Prostate gland (tissue), 2 donors: ENCODE data around the gene THEM5.

Experiments used
- CTCF ChIP-seq, 4 experiments: fragments of 200-600 bp in 2 of 4; fragments of 450-650 bp in 2 of 4; sonication (generic) in 2 of 4; IDR thresholded peaks; 1 replicate in 3 of 4; 2 replicates in 1 of 4; pipeline ENCODE4 v1.5.1; 2016 to 2019; ENCODE audit warnings: antibody characterized with exemption in 4 of 4, mild to moderate bottlenecking in 2 of 4, moderate library complexity in 2 of 4
- POLR2A ChIP-seq: fragments of 450-650 bp; IDR thresholded peaks from one replicate; pipeline ENCODE4 v1.6.1; 2016; ENCODE audit warnings: antibody characterized with exemption, mild to moderate bottlenecking

GRCh38 chr1:151897991-151898431 is 44.5 kb upstream of the THEM5 start:
- no peak for TF ChIP-seq POLR2A
- no peak for TF ChIP-seq CTCF (IDR thresholded peaks at IDR 0.05)
